ENCODE results near the gene STK38.

GRCh38 chr6:36586606-36587005 is 39.3 kb upstream of the STK38 start:
- TF ChIP-seq CTCF (conservative IDR thresholded peaks at IDR 0.05; ENCODE audit: low read length) (no peak), EZH2phosphoT487 (IDR thresholded peaks at IDR 0.05; ENCODE audit: borderline replicate concordance, low read depth, low read length) (no peak)
